IMR-90 (cell line): ENCODE measurements around the gene C2CD4C. TPM values are rescaled to one million over a fixed set of nuclear protein-coding genes. Genes with fewer than 3 reads are reported as not detected.

ENCODE experiments used
- ATAC-seq: fragments of 200-7000 bp; cut with Tn5 transposase; 2 replicates; pipeline ENCODE4 v1.9.1; 2020; ENCODE audit warnings: low read depth, mild to moderate bottlenecking, moderate library complexity
- BruUV-seq: library from RNA; stranded (reverse); fragments of 400-500 nt; replicated peaks from 2 replicates; lab custom pipeline; 2021; lab: Mats Ljungman, UMichigan
- CTCF ChIA-PET: fragments of 300-600 bp; formaldehyde crosslinking; extraction: SDS; loops from one replicate; lab custom pipeline; 2021; ENCODE audit warnings: antibody characterized with exemption; lab: Yijun Ruan, JAX
- POLR2A ChIA-PET: fragments of 300-600 bp; sonication (Branson Sonifier 250); formaldehyde crosslinking; loops from one replicate; lab custom pipeline; 2022; ENCODE audit warnings: antibody characterized with exemption; ENCODE audit not compliant: unreplicated experiment; lab: Charles Lee
- DNase-seq: peaks from one replicate; pipeline ENCODE4 v3.0.0; 2013
- H2AFZ ChIP-seq: replicated peaks from 2 replicates; pipeline ENCODE3; 2013; ENCODE audit warnings: low read length, mild to moderate bottlenecking; ENCODE audit not compliant: poor library complexity
- H2AK5ac ChIP-seq: 2 replicates; pipeline ENCODE4 v1.6.1; 2013; ENCODE audit warnings: low read depth, low read length, inconsistent platforms
- H2AK9ac ChIP-seq: replicated peaks from 2 replicates; pipeline ENCODE3; 2013; ENCODE audit warnings: mild to moderate bottlenecking, low read depth, low read length, moderate library complexity; ENCODE audit not compliant: poor library complexity
- H2BK120ac ChIP-seq: 2 replicates; pipeline ENCODE4 v1.6.1; 2013; ENCODE audit warnings: low read depth, low read length, inconsistent platforms
- H2BK15ac ChIP-seq: 3 replicates; pipeline ENCODE4 v1.6.1; 2013; ENCODE audit warnings: low read depth, low read length, inconsistent platforms
- H2BK20ac ChIP-seq: 2 replicates; pipeline ENCODE4 v1.6.1; 2013; ENCODE audit warnings: low read depth, mild to moderate bottlenecking, inconsistent platforms, low read length, moderate library complexity
- H2BK5ac ChIP-seq: 2 replicates; pipeline ENCODE4 v1.6.1; 2013; ENCODE audit warnings: mild to moderate bottlenecking, low read depth, low read length, inconsistent platforms; ENCODE audit not compliant: poor library complexity, severe bottlenecking
- H3K14ac ChIP-seq: replicated peaks from 2 replicates; pipeline ENCODE4 v1.6.1; 2013; ENCODE audit warnings: low read depth, low read length, inconsistent platforms
- H3K18ac ChIP-seq: 2 replicates; pipeline ENCODE4 v1.6.1; 2013; ENCODE audit warnings: low read depth, low read length, control low read depth
- H3K23ac ChIP-seq: 2 replicates; pipeline ENCODE4 v1.6.1; 2013; ENCODE audit warnings: low read depth, low read length, inconsistent platforms
- H3K27ac ChIP-seq: 2 replicates; pipeline ENCODE4 v1.5.1; 2013; ENCODE audit warnings: mild to moderate bottlenecking, control low read depth, low read length; ENCODE audit not compliant: insufficient read depth
- H3K27me3 ChIP-seq: 2 replicates; pipeline ENCODE4 v1.6.1; 2013; ENCODE audit warnings: low read length; ENCODE audit not compliant: control insufficient read depth, insufficient read depth
- H3K36me3 ChIP-seq: 2 replicates; pipeline ENCODE4 v1.6.1; 2013; ENCODE audit warnings: low read length, mixed read lengths; ENCODE audit not compliant: control insufficient read depth, insufficient read depth
- H3K4ac ChIP-seq: 2 replicates; pipeline ENCODE4 v1.6.1; 2013; ENCODE audit warnings: low read depth, low read length, inconsistent platforms
- H3K4me1 ChIP-seq: 2 replicates; pipeline ENCODE4 v1.6.1; 2013; ENCODE audit warnings: low read length, mixed read lengths; ENCODE audit not compliant: control insufficient read depth, insufficient read depth
- H3K4me2 ChIP-seq: 2 replicates; pipeline ENCODE4 v1.6.1; 2013; ENCODE audit warnings: low read depth, mild to moderate bottlenecking, control low read depth, low read length, moderate library complexity
- H3K4me3 ChIP-seq: 2 replicates; pipeline ENCODE4 v1.5.1; 2013; ENCODE audit warnings: low read depth, mild to moderate bottlenecking, control low read depth, low read length, moderate library complexity; ENCODE audit not compliant: insufficient read depth
- H3K56ac ChIP-seq: 2 replicates; pipeline ENCODE4 v1.6.1; 2013; ENCODE audit warnings: low read length, inconsistent platforms; ENCODE audit not compliant: insufficient read depth; ENCODE audit errors: extremely low read depth
- H3K79me1 ChIP-seq, 2 experiments: 2 replicates each; pipeline ENCODE4 v1.6.1; 2013; ENCODE audit warnings: low read length in 2 of 2, inconsistent platforms in 1 of 2, low read depth in 1 of 2
- H3K9ac ChIP-seq: 2 replicates; pipeline ENCODE4 v1.6.1; 2013; ENCODE audit warnings: low read depth, low read length, control low read depth
- H3K9me1 ChIP-seq: 2 replicates; pipeline ENCODE4 v1.6.1; 2013; ENCODE audit warnings: low read length, inconsistent platforms; ENCODE audit not compliant: insufficient read depth
- H3K9me3 ChIP-seq: 2 replicates; pipeline ENCODE4 v1.6.1; 2013; ENCODE audit warnings: low read length; ENCODE audit not compliant: control insufficient read depth, insufficient read depth
- H4K20me1 ChIP-seq: 2 replicates; pipeline ENCODE4 v1.6.1; 2013; ENCODE audit warnings: low read length, inconsistent platforms; ENCODE audit not compliant: insufficient read depth
- H4K5ac ChIP-seq: 2 replicates; pipeline ENCODE4 v1.6.1; 2013; ENCODE audit warnings: mild to moderate bottlenecking, low read depth, low read length, control low read depth
- H4K8ac ChIP-seq, 2 experiments: 2 replicates each; pipeline ENCODE4 v1.6.1; 2013; ENCODE audit warnings: low read depth in 2 of 2, low read length in 2 of 2, control low read depth in 1 of 2, inconsistent platforms in 1 of 2
- H4K91ac ChIP-seq: 2 replicates; pipeline ENCODE4 v1.6.1; 2013; ENCODE audit warnings: low read depth, low read length, inconsistent platforms; ENCODE audit not compliant: insufficient read depth
- BHLHE40 ChIP-seq: fragments of 150-350 bp; IDR thresholded peaks from 2 replicates; pipeline ENCODE4 v1.6.1; 2016; ENCODE audit warnings: mild to moderate bottlenecking, low read depth, low read length
- CEBPB ChIP-seq: IDR thresholded peaks from 2 replicates; pipeline ENCODE4 v1.6.1; 2012; ENCODE audit warnings: low read depth, low read length, improper control_type of control experiment
- CHD1 ChIP-seq: IDR thresholded peaks from 2 replicates; pipeline ENCODE4 v1.6.1; 2012; ENCODE audit warnings: low read depth, low read length, improper control_type of control experiment
- CTCF ChIP-seq: conservative IDR thresholded peaks from 2 replicates; pipeline ENCODE4 v1.5.1; 2012; ENCODE audit warnings: mild to moderate bottlenecking, low read depth, low read length, improper control_type of control experiment
- ELK1 ChIP-seq: fragments of 150-350 bp; IDR thresholded peaks from 2 replicates; pipeline ENCODE4 v1.6.1; 2016; ENCODE audit warnings: low read depth, mild to moderate bottlenecking, low read length, moderate library complexity, borderline replicate concordance
- FOS ChIP-seq: fragments of 150-350 bp; IDR thresholded peaks from 2 replicates; pipeline ENCODE4 v1.6.1; 2016; ENCODE audit warnings: low read depth, low read length
- MAFK ChIP-seq: IDR thresholded peaks from 2 replicates; pipeline ENCODE4 v1.6.1; 2012; ENCODE audit warnings: low read depth, low read length, improper control_type of control experiment
- MAZ ChIP-seq: IDR thresholded peaks from 2 replicates; pipeline ENCODE4 v1.6.1; 2012; ENCODE audit warnings: low read depth, mild to moderate bottlenecking, low read length, improper control_type of control experiment, moderate library complexity, borderline replicate concordance
- MXI1 ChIP-seq: IDR thresholded peaks from 2 replicates; pipeline ENCODE4 v1.6.1; 2012; ENCODE audit warnings: low read depth, mild to moderate bottlenecking, low read length, moderate library complexity, borderline replicate concordance
- NFE2L2 ChIP-seq: fragments of 150-350 bp; IDR thresholded peaks from 2 replicates; pipeline ENCODE4 v1.6.1; 2016; ENCODE audit warnings: low read depth, mild to moderate bottlenecking, low read length
- POLR2A ChIP-seq: IDR thresholded peaks from 2 replicates; pipeline ENCODE4 v1.6.1; 2012; ENCODE audit warnings: mild to moderate bottlenecking, low read depth, low read length
- RAD21 ChIP-seq: IDR thresholded peaks from 2 replicates; pipeline ENCODE4 v1.6.1; 2012; ENCODE audit warnings: low read length, improper control_type of control experiment
- RCOR1 ChIP-seq: IDR thresholded peaks from 2 replicates; pipeline ENCODE4 v1.6.1; 2012; ENCODE audit warnings: mild to moderate bottlenecking, low read length, improper control_type of control experiment; ENCODE audit not compliant: insufficient replicate concordance
- RFX5 ChIP-seq: IDR thresholded peaks from 2 replicates; pipeline ENCODE4 v1.8.0; 2012; ENCODE audit warnings: low read depth, mild to moderate bottlenecking, low read length, moderate library complexity
- SMC3 ChIP-seq: fragments of 150-350 bp; IDR thresholded peaks from 2 replicates; pipeline ENCODE4 v1.6.1; 2016; ENCODE audit warnings: low read depth, mild to moderate bottlenecking, antibody characterized with exemption, low read length, moderate library complexity
- WGBS, 2 experiments: methylation state at CpG; one replicate each; pipeline versions ENCODE4 v1.1.5 to v1.1.7; 2013; ENCODE audit warnings: missing lambda C conversion rate in 2 of 2; ENCODE audit not compliant: insufficient read length in 1 of 2; ENCODE audit errors: extremely low coverage in 2 of 2; 5-methylcytosine and 5-hydroxymethylcytosine counted together
- dilution Hi-C: fragments of 300-500 bp; cut with HindIII; formaldehyde crosslinking; loops from one replicate; pipeline ENCODE4 v1.14.3; 2018; ENCODE audit warnings: low sequenced_read_pairs; ENCODE audit not compliant: unreplicated experiment
- in situ Hi-C: fragments of 300-500 bp; cut with MboI; formaldehyde crosslinking; loops from 3 replicates; pipeline ENCODE4 v1.14.3; 2019; ENCODE audit warnings: low sequenced_read_pairs, inconsistent platforms, mixed read lengths
- intact Hi-C: fragments of 100-400 bp; cut with micrococcal nuclease; formaldehyde crosslinking; loops from 2 replicates; pipeline ENCODE4 v1.10.0; 2022
- polyA plus RNA-seq, 3 experiments: library from polyadenylated mRNA; depleted of rRNA; stranded (reverse); fragments of >200 nt; gene quantifications; 2 replicates each; pipeline ENCODE4 v1.2.3, GENCODE V29; 2012; ENCODE audit warnings: low replicate concordance in 1 of 3
- total RNA-seq: library from RNA; depleted of rRNA; stranded (reverse); fragments of >200 nt; gene quantifications from 2 replicates; pipeline ENCODE4 v1.2.3, GENCODE V29; 2012
- TF ChIP-seq, protein P1 (sequence below): fragments of 150-350 bp; IDR thresholded peaks from 2 replicates; pipeline ENCODE4 v1.6.1; 2017; ENCODE audit warnings: mild to moderate bottlenecking, antibody characterized with exemption, low read length, low read depth

C2CD4C gene
- total and polyA plus RNA-seq, 2 of the 4 experiments (the other 2 are of a cell fraction) = under 0.01 to 0.07 TPM

DNA sequence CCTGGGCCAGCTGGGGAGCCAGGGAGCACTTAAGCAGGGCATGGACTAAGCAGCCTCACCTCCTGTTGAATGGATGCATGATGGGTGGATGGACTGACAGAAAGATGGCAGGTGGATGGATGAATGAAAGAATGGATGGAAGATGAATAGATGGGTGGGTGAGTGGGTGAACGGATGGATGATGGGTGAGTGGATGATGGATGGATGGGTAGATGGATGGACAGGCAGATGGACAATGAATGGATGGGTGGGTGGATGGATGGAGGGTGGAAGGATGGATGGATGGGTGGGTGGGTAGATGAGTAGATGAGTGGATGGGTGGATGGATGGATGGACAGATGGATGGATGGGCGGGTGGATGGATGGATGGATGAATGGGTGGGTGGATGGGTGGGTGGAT is 33.1 kb upstream of the C2CD4C start:
- Histone ChIP-seq H3K9me3 (peaks cover 12% of the 10 kb centered on the region), H3K27me3 (no peaks in the 10 kb centered on the region; the same call in 1 of the 2 replicates), H3K14ac (no peak overlapping the region), H4K91ac (no peak overlapping the region), H3K4ac (no peak overlapping the region), H2AFZ (no peak overlapping the region), H3K4me1 (no peaks in the 10 kb centered on the region), H3K9ac (no peak overlapping the region), H3K79me1 (no peaks in the 10 kb centered on the region), H3K27ac (no peak overlapping the region), H3K4me3 (no peak overlapping the region), H4K20me1 (no peaks in the 10 kb centered on the region), H4K5ac (no peak overlapping the region), H3K18ac (no peak overlapping the region), H2BK20ac (no peak overlapping the region), H3K4me2 (no peak overlapping the region), H3K36me3 (no peaks in the 10 kb centered on the region), H2BK5ac (no peak overlapping the region), H2AK5ac (no peak overlapping the region), H2BK15ac (no peak overlapping the region), H3K9me1 (no peaks in the 10 kb centered on the region), H4K8ac (no peak overlapping the region), H2BK120ac (no peak overlapping the region), H3K56ac (no peak overlapping the region), H3K23ac (no peak overlapping the region), H2AK9ac (no peak overlapping the region)
- in situ Hi-C loops = no loop called here
- ChIA-PET POLR2A (no interaction called here), CTCF (no interaction called here)
- no peak for DNase-seq
- dilution Hi-C loops = no loop called here
- BruUV-seq = no TSS peak
- TF ChIP-seq NFE2L2 (no peak), MAZ (no peak), FOS (no peak), RCOR1 (no peak), CEBPB (no peak), RAD21 (no peak), POLR2A (no peak), RFX5 (no peak), MAFK (no peak), CHD1 (no peak), CTCF (no peak), ELK1 (no peak), SMC3 (no peak), BHLHE40 (no peak), MXI1 (no peak)
- TF ChIP-seq, protein P1, sequence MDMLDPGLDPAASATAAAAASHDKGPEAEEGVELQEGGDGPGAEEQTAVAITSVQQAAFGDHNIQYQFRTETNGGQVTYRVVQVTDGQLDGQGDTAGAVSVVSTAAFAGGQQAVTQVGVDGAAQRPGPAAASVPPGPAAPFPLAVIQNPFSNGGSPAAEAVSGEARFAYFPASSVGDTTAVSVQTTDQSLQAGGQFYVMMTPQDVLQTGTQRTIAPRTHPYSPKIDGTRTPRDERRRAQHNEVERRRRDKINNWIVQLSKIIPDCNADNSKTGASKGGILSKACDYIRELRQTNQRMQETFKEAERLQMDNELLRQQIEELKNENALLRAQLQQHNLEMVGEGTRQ = no peak
- ATAC-seq = no peak
- 100% methylated on average over 1 of the region's 2 CpGs; no CpG with 5 or more reads in 1 of the 2 experiments for WGBS, 2 experiments
- intact Hi-C loops = no loop called here
